ENCODE data around the gene TMEM143. TPM values are rescaled to one million over a fixed set of nuclear protein-coding genes. Genes with fewer than 3 reads are reported as not detected.
A peak's percentile ranks its signal among the peaks of the same experiment; 100 is the strongest.
"Not testable (repeated sequence)": the region's sequence is repeated elsewhere in the genome, so short reads cannot be mapped to it uniquely, and the experiment has no call there.

TMEM143 gene
- total and polyA plus RNA-seq, 2 donors = 4.6 to 10.3 TPM

DNA sequence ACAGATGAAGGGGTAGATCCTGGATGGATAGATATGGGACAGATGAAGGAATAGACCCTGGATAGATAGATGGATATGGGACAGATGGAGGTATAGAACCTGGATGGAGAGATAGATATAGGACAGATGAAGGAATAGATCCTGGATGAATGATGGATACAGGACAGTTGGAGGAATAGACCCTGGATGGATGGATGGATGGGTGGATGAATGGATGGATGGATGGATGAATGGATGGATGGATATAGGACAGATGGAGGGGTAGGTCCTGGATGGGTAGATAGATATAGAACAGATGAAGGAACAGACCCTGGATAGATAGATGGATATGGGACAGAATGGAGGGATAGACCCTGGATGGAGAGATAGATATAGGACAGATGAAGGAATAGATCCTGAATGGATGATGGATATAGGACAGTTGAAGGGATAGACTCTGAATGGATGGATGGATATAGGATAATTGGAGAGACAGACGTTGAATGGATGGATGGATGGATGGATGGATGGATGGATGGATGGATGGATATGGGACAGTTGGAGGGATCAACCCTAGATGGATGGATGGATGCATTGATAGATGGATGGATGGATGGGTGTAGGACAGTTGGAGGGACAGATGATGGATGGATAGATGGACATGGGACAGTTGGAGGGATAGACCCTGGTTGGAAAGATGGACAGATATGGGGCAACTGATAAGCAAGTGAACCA lies 61.7 kb downstream of the TMEM143 start:
- Histone ChIP-seq H3K4me1 (ENCODE audit: control insufficient read depth in 2 of 2, insufficient read depth in 2 of 2, low read length in 2 of 2) (no peaks in the 10 kb centered on the region), H3K27me3 (ENCODE audit: control insufficient read depth in 2 of 2, insufficient read depth in 1 of 2, low read length in 1 of 2) (no peaks in the 10 kb centered on the region), H3K27ac (ENCODE audit: low read depth in 1 of 2, low read length in 1 of 2) (no peak overlapping the region), H3K9me3 (ENCODE audit: control insufficient read depth in 2 of 2, insufficient read depth in 1 of 2, low read length in 1 of 2) (peaks cover 0 to 3% of the 10 kb centered on the region in 2 donors), H3K4me3 (ENCODE audit: low read length in 2 of 2) (no peak overlapping the region), H3K36me3 (ENCODE audit: control insufficient read depth in 2 of 2, insufficient read depth in 2 of 2, low read length in 1 of 2) (no peaks in the 10 kb centered on the region)
- WGBS = 96% methylated on average over 1 of the region's 1 CpG
- no peak for DNase-seq (ENCODE audit: low read depth in 6 of 9, low spot score in 9 of 9)

DNA sequence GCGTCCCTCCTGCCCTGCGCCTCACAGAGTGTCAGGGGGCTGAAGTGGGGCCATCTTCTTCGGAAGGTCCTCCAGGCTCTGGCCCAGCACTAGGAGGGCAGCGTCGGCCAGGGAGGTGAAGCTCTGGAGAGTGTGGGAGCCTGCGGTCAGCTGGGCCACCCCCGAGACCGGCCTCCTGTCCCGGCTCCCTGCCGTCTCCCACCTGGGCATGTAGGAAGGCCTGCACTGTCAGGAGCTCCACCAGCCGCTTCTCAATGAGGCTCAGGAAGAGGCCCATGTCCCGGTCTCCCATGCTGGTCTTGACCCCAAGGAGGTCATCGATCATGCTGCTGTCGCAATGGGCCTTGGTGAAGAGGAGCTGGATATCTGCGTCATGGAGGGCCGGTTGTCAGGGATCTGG lies 65.8 kb downstream of the TMEM143 start:
- Histone ChIP-seq H3K4me1 (ENCODE audit: control insufficient read depth in 2 of 2, insufficient read depth in 2 of 2, low read length in 2 of 2) (no peaks in the 10 kb centered on the region), H3K4me3 (ENCODE audit: low read length in 2 of 2) (no peak overlapping the region), H3K27me3 (ENCODE audit: control insufficient read depth in 2 of 2, insufficient read depth in 1 of 2, low read length in 1 of 2) (no peaks in the 10 kb centered on the region), H3K9me3 (ENCODE audit: control insufficient read depth in 2 of 2, insufficient read depth in 1 of 2, low read length in 1 of 2) (peaks cover 0 to 3% of the 10 kb centered on the region in 2 donors), H3K27ac (ENCODE audit: low read depth in 1 of 2, low read length in 1 of 2) (no peak overlapping the region), H3K36me3 (ENCODE audit: control insufficient read depth in 2 of 2, insufficient read depth in 2 of 2, low read length in 1 of 2) (no peaks in the 10 kb centered on the region)
- WGBS = 97% methylated on average over 16 of the region's 16 CpGs
- DNase-seq (ENCODE audit: low read depth in 6 of 9, low spot score in 9 of 9) = no peak

DNA sequence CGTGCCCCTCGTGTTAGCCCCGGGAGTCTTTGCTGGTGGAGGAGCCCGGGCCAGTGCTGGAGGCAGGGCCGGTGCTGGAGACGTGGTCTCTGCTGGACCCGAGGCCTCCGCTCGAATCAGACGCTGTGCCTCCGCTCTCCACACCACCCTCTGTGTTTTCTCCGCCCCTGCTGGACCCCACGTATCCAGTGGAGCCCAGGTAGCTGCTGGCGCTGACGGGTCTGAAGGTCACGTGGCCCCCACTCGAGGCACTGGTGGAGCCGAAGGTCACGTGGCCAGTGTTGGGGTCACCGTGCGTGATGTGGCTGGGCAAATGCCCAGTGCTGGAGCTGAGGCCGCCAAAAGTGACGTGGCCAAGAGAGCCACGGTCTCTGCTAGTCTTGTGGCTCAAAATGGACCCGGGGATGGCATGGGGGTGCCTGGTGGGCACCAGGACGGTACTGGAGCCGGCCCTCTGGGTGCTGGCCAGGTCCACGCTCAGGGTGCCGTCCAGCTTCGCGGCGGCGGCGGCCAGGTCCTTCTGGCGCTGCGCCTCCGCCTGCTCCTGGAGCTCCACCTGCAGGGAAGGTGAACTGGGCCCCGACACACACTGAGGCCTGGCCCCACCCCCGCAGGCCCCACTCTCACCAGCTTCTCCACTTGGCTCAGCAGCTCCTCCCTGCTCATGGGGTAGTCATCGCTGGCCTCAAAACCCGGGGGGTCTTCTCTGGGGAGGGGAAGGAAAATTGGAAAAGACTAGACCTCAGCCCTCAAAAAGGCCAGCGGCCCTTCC lies 66.6 kb downstream of the TMEM143 start:
- no peak for DNase-seq (ENCODE audit: low read depth in 6 of 9, low spot score in 9 of 9)
- WGBS = 96% methylated on average over 42 of the region's 42 CpGs

GRCh38 chr19:48295458-48295857 lies 68.3 kb downstream of the TMEM143 start:
- Histone ChIP-seq H3K4me3 (ENCODE audit: low read length in 2 of 2) (no peak overlapping the region), H3K27ac (ENCODE audit: low read depth in 1 of 2, low read length in 1 of 2) (no peak overlapping the region), H3K27me3 (ENCODE audit: control insufficient read depth in 2 of 2, insufficient read depth in 1 of 2, low read length in 1 of 2) (peaks cover 0 to 8% of the 10 kb centered on the region in 2 donors), H3K4me1 (ENCODE audit: control insufficient read depth in 2 of 2, insufficient read depth in 2 of 2, low read length in 2 of 2) (peaks cover 4 to 11% of the 10 kb centered on the region in 2 donors), H3K36me3 (ENCODE audit: control insufficient read depth in 2 of 2, insufficient read depth in 2 of 2, low read length in 1 of 2) (no peaks in the 10 kb centered on the region), H3K9me3 (ENCODE audit: control insufficient read depth in 2 of 2, insufficient read depth in 1 of 2, low read length in 1 of 2) (peaks cover 0 to 3% of the 10 kb centered on the region in 2 donors)
- 92% methylated on average over 10 of the region's 10 CpGs for WGBS
- DNase-seq (ENCODE audit: low read depth in 6 of 9, low spot score in 9 of 9) = no peak

More for the DNA sequence above, 66.6 kb downstream of the TMEM143 start:
- Histone ChIP-seq H3K4me3 (ENCODE audit: low read length in 2 of 2) (no peak overlapping the region), H3K9me3 (ENCODE audit: control insufficient read depth in 2 of 2, insufficient read depth in 1 of 2, low read length in 1 of 2) (peaks cover 0 to 3% of the 10 kb centered on the region in 2 donors), H3K27me3 (ENCODE audit: control insufficient read depth in 2 of 2, insufficient read depth in 1 of 2, low read length in 1 of 2) (no peaks in the 10 kb centered on the region), H3K4me1 (ENCODE audit: control insufficient read depth in 2 of 2, insufficient read depth in 2 of 2, low read length in 2 of 2) (no peaks in the 10 kb centered on the region), H3K36me3 (ENCODE audit: control insufficient read depth in 2 of 2, insufficient read depth in 2 of 2, low read length in 1 of 2) (no peaks in the 10 kb centered on the region), H3K27ac (ENCODE audit: low read depth in 1 of 2, low read length in 1 of 2) (no peak overlapping the region)

GRCh38 chr19:48292798-48293197 lies 70.9 kb downstream of the TMEM143 start:
- Histone ChIP-seq H3K27me3 (ENCODE audit: control insufficient read depth in 2 of 2, insufficient read depth in 1 of 2, low read length in 1 of 2) (peaks cover 0 to 11% of the 10 kb centered on the region in 2 donors), H3K36me3 (ENCODE audit: control insufficient read depth in 2 of 2, insufficient read depth in 2 of 2, low read length in 1 of 2) (no peaks in the 10 kb centered on the region), H3K9me3 (ENCODE audit: control insufficient read depth in 2 of 2, insufficient read depth in 1 of 2, low read length in 1 of 2) (no peaks in the 10 kb centered on the region), H3K27ac (ENCODE audit: low read depth in 1 of 2, low read length in 1 of 2) (no peak overlapping the region), H3K4me3 (ENCODE audit: low read length in 2 of 2) (no peak overlapping the region), H3K4me1 (ENCODE audit: control insufficient read depth in 2 of 2, insufficient read depth in 2 of 2, low read length in 2 of 2) (peaks cover 4 to 11% of the 10 kb centered on the region in 2 donors)
- WGBS = 98% methylated on average over 4 of the region's 4 CpGs
- DNase-seq (ENCODE audit: low read depth in 6 of 9, low spot score in 9 of 9) = no peak

- H3K4me1 ChIP-seq (ENCODE audit: control insufficient read depth in 2 of 2, insufficient read depth in 2 of 2, low read length in 2 of 2) = peaks cover 4 to 11% of the 10 kb centered on the region in 2 donors
- H3K36me3 ChIP-seq (ENCODE audit: control insufficient read depth in 2 of 2, insufficient read depth in 2 of 2, low read length in 1 of 2); H3K9me3 ChIP-seq (ENCODE audit: control insufficient read depth in 2 of 2, insufficient read depth in 1 of 2, low read length in 1 of 2); DNase-seq (ENCODE audit: low read depth in 6 of 9, low spot score in 9 of 9); H3K27ac ChIP-seq (ENCODE audit: low read depth in 1 of 2, low read length in 1 of 2): not testable (repeated sequence)
- H3K27me3 ChIP-seq (ENCODE audit: control insufficient read depth in 2 of 2, insufficient read depth in 1 of 2, low read length in 1 of 2) = peaks cover 0 to 11% of the 10 kb centered on the region in 2 donors
- H3K4me3 ChIP-seq (ENCODE audit: low read length in 2 of 2) = peak overlapping the region in 1 of 2 donors; percentile 53
- 45% methylated on average over 11 of the region's 11 CpGs for WGBS
Measured at GRCh38 chr19:48291489-48291815, 72.3 kb downstream of the TMEM143 start.

DNA sequence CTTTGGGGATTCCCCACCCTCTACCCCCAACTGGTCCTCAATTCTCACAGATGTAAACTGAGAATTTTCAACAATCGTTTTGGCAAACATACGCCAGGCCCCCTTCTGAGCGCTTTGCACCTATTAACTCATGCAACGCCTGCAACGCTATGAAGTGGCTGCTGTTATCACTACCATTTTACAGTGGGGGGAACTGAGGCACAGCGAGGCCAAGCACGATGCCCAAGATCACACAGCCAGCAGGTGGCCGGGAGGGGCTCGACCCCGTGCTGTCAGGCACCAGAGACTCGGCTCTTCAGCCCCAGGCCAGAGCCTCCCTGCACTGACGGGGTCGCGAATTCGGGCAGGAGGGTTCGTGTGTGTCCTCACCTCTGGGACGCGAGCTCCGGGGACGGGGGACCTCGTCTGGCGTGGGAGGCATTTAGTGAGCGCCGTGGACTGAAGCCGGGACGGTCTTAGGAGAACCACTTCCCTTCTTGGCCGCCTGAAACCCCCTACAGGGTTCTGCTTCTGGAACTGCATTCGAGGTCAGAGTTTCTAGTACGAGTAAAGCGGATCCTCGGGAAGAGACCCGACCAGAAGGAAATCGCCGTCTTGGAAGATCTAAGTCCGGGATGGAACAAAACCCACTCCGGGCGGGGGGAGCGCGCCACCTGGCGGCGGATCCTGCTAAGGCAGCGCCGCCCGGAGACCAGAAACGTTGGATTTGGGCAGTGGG lies 72.8 kb downstream of the TMEM143 start:
- 4% methylated on average over 45 of the region's 45 CpGs for WGBS
- Histone ChIP-seq H3K27me3 (ENCODE audit: control insufficient read depth in 2 of 2, insufficient read depth in 1 of 2, low read length in 1 of 2) (peaks cover 0 to 11% of the 10 kb centered on the region in 2 donors), H3K36me3 (ENCODE audit: control insufficient read depth in 2 of 2, insufficient read depth in 2 of 2, low read length in 1 of 2) (no peaks in the 10 kb centered on the region), H3K27ac (ENCODE audit: low read depth in 1 of 2, low read length in 1 of 2) (peak overlapping the region in 1 of 2 donors; percentile 18), H3K9me3 (ENCODE audit: control insufficient read depth in 2 of 2, insufficient read depth in 1 of 2, low read length in 1 of 2) (no peaks in the 10 kb centered on the region), H3K4me3 (ENCODE audit: low read length in 2 of 2) (peak overlapping the region; percentile 44 to 53), H3K4me1 (ENCODE audit: control insufficient read depth in 2 of 2, insufficient read depth in 2 of 2, low read length in 2 of 2) (peaks cover 4 to 11% of the 10 kb centered on the region in 2 donors)
- DNase-seq (ENCODE audit: low read depth in 6 of 9, low spot score in 9 of 9) = peak in 6 of 9 donors; percentile 21 to 65 (median 39)

DNA sequence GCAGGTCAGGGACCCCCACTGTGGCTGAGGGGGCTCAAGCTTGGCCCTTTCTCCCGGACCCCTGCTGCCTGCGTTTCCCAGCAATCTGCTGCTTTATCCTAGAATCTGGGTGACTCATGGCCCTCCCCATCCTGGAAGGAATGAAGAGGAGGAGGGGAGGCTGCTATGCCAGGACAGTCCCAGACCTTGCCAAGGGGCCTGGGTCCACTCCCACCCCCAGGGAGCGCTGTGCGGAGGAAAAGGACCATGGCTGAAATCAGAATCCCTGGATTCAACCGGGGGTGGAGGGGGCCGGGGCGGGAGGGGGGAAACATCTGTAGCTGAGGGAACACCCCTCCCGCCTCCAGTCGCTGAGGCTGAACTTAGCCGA lies 73.4 kb downstream of the TMEM143 start:
- DNase-seq (ENCODE audit: low read depth in 6 of 9, low spot score in 9 of 9) = no peak
- 46% methylated on average over 10 of the region's 10 CpGs for WGBS
- Histone ChIP-seq H3K36me3 (ENCODE audit: control insufficient read depth in 2 of 2, insufficient read depth in 2 of 2, low read length in 1 of 2) (no peaks in the 10 kb centered on the region), H3K9me3 (ENCODE audit: control insufficient read depth in 2 of 2, insufficient read depth in 1 of 2, low read length in 1 of 2) (no peaks in the 10 kb centered on the region), H3K4me1 (ENCODE audit: control insufficient read depth in 2 of 2, insufficient read depth in 2 of 2, low read length in 2 of 2) (peaks cover 4 to 11% of the 10 kb centered on the region in 2 donors), H3K27me3 (ENCODE audit: control insufficient read depth in 2 of 2, insufficient read depth in 1 of 2, low read length in 1 of 2) (peaks cover 0 to 11% of the 10 kb centered on the region in 2 donors), H3K4me3 (ENCODE audit: low read length in 2 of 2) (no peak overlapping the region), H3K27ac (ENCODE audit: low read depth in 1 of 2, low read length in 1 of 2) (no peak overlapping the region)

DNA sequence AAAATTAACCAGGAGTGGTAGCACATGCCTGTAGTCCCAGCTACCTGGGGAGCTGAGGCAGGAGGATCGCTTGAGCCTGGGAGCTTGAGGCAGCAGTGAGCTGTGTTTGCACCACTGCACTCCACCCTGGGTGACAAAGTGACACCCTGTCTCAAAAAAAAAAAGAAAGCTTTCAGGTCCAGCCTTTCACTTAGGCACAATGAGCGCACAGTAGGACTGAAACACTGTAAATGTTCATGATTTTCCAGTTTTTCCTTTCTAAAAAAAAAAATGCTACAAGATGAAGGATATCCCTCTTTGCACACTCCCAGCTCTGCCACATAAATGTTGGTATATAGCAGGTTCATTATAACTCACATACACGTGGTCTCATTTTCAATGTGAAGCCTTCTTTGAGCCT lies 76.0 kb downstream of the TMEM143 start:
- Histone ChIP-seq H3K27me3 (ENCODE audit: control insufficient read depth in 2 of 2, insufficient read depth in 1 of 2, low read length in 1 of 2) (peaks cover 0 to 11% of the 10 kb centered on the region in 2 donors), H3K9me3 (ENCODE audit: control insufficient read depth in 2 of 2, insufficient read depth in 1 of 2, low read length in 1 of 2) (peaks cover 0 to 7% of the 10 kb centered on the region in 2 donors), H3K4me1 (ENCODE audit: control insufficient read depth in 2 of 2, insufficient read depth in 2 of 2, low read length in 2 of 2) (peaks cover 4 to 11% of the 10 kb centered on the region in 2 donors), H3K4me3 (ENCODE audit: low read length in 2 of 2) (no peak overlapping the region), H3K36me3 (ENCODE audit: control insufficient read depth in 2 of 2, insufficient read depth in 2 of 2, low read length in 1 of 2) (no peaks in the 10 kb centered on the region), H3K27ac (ENCODE audit: low read depth in 1 of 2, low read length in 1 of 2) (no peak overlapping the region)
- no peak for DNase-seq (ENCODE audit: low read depth in 6 of 9, low spot score in 9 of 9)
- WGBS = 96% methylated on average over 3 of the region's 3 CpGs

Measured in thymus (tissue), 11 donors.